ENCODE data around the gene GART. TPM values are rescaled to one million over a fixed set of nuclear protein-coding genes. Genes with fewer than 3 reads are reported as not detected.
A peak's percentile ranks its signal among the peaks of the same experiment; 100 is the strongest.
"Not testable (repeated sequence)": the region's sequence is repeated elsewhere in the genome, so short reads cannot be mapped to it uniquely, and the experiment has no call there.

Gene GART
- total RNA-seq, 2 experiments from 2014 or later: 104 to 198 TPM

DNA sequence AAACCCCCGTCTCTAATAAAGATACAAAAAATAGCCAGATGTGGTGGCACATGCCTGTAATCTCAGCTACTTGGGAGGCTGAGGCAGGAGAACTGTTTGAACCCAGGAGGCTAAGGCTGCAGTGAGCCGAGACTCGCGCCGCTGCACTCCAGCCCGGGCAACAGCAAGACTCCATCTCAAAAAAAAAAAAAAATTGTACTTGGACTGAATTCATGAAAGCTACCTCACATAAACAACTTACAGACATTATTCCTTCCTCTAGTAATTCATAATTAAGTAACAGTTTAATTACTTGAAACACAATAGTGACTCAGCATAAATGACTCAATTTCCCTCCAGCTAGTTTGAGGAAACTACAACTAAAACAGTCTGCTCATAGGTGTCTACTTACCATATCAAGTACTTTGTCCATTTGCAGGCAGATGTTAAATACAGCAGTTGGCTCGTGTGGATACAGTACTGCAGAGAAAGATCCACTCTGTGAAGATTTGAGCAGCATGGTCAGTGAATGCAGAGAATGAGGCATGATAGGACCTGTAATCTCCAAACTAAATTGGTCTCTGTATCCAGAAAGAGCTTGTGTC lies 37.1 kb upstream of the GART start:
- no peak for DNase-seq (ENCODE audit: low spot score)
- no peak for TF ChIP-seq EZH2phosphoT487 (IDR thresholded peaks at IDR 0.05; ENCODE audit: borderline replicate concordance, low read depth, low read length)
- TF ChIP-seq, protein P1, sequence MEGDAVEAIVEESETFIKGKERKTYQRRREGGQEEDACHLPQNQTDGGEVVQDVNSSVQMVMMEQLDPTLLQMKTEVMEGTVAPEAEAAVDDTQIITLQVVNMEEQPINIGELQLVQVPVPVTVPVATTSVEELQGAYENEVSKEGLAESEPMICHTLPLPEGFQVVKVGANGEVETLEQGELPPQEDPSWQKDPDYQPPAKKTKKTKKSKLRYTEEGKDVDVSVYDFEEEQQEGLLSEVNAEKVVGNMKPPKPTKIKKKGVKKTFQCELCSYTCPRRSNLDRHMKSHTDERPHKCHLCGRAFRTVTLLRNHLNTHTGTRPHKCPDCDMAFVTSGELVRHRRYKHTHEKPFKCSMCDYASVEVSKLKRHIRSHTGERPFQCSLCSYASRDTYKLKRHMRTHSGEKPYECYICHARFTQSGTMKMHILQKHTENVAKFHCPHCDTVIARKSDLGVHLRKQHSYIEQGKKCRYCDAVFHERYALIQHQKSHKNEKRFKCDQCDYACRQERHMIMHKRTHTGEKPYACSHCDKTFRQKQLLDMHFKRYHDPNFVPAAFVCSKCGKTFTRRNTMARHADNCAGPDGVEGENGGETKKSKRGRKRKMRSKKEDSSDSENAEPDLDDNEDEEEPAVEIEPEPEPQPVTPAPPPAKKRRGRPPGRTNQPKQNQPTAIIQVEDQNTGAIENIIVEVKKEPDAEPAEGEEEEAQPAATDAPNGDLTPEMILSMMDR (conservative IDR thresholded peaks at IDR 0.05; ENCODE audit: low read length): no peak
- H3K9me2 ChIP-seq (ENCODE audit: insufficient read depth, low read length): no peaks in the 10 kb centered on the region
- H3K9me3 ChIP-seq (ENCODE audit: low read length): no peaks in the 10 kb centered on the region
- ChIA-PET CTCF (ENCODE audit: unreplicated experiment) (no interaction called here), POLR2A (no interaction called here)
- H2AFZ ChIP-seq (ENCODE audit: low read length): no peak overlapping the region
- H3K4me1 ChIP-seq (ENCODE audit: insufficient read depth, low read length, poor library complexity, severe bottlenecking): no peaks in the 10 kb centered on the region
- peak overlapping the region; percentile 27 for H3K27ac ChIP-seq (ENCODE audit: low read depth, low read length, poor library complexity, severe bottlenecking)
- peaks cover 93% of the 10 kb centered on the region for H3K36me3 ChIP-seq (ENCODE audit: insufficient read depth, low read length)
- no TSS peak for BruUV-seq (replicated peaks)
- peaks cover 5% of the 10 kb centered on the region; the same call in 1 of the 2 replicates for H4K20me1 ChIP-seq (ENCODE audit: insufficient read depth, low read length)
- H3K79me2 ChIP-seq (ENCODE audit: insufficient read depth, low read depth, low read length): peaks cover 11% of the 10 kb centered on the region; the same call in 1 of the 2 replicates
- H3K4me3 ChIP-seq (ENCODE audit: low read depth, low read length, poor library complexity, severe bottlenecking): no peak overlapping the region
- no peak overlapping the region for H3K4me2 ChIP-seq (ENCODE audit: low read length)
- intact Hi-C loops (cut with micrococcal nuclease; ENCODE audit: unreplicated experiment): no loop called here

DNA sequence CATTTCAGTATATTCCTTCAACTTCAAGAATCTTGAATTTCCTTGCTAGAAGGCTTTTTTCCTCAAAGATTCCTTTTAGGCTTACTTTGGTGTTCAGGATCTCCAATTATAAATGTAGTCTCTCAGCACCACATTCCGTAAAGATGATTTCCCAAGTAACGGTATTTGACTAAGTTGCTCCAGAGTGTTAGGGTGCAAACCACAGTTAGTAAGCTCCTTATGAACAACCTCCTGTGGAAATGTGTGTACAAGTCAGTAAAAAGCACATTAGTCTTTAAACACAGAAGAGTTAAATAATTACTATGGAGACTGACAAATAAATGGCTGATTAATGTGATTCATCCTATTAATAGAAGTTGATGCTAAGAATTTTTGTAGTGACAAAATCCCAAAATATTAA lies 36.3 kb upstream of the GART start:
- H3K36me3 ChIP-seq (ENCODE audit: insufficient read depth, low read length): peaks cover 96% of the 10 kb centered on the region
- CTCF ChIA-PET (ENCODE audit: unreplicated experiment): no interaction called here
- POLR2A ChIA-PET: no interaction called here

DNA sequence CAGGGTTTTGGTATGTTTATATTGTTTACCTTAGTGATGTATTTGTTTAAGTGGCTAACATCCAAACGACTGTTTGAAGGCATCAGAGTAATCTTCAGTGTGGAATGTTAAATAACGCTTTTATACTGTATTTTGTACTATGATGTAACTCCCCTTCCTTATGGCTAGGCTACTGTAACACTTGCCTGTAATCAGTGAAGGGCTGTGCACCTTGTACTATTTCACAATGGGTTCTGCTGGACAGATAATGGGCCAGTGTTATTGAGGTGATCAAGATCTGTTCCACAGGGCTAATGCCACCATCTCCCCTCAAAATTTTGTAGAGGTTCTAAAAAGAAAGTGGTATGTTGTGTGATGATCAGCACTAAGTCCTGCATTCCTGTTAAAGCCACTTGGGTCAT lies 34.8 kb upstream of the GART start:
- H3K4me2 ChIP-seq (ENCODE audit: low read length); H3K9me3 ChIP-seq (ENCODE audit: low read length); H3K4me1 ChIP-seq (ENCODE audit: insufficient read depth, low read length, poor library complexity, severe bottlenecking); intact Hi-C loops (cut with micrococcal nuclease; ENCODE audit: unreplicated experiment); DNase-seq (ENCODE audit: low spot score); CTCF ChIA-PET (ENCODE audit: unreplicated experiment); H3K4me3 ChIP-seq (ENCODE audit: low read depth, low read length, poor library complexity, severe bottlenecking); H2AFZ ChIP-seq (ENCODE audit: low read length); H3K27ac ChIP-seq (ENCODE audit: low read depth, low read length, poor library complexity, severe bottlenecking); H4K20me1 ChIP-seq (ENCODE audit: insufficient read depth, low read length); H3K9me2 ChIP-seq (ENCODE audit: insufficient read depth, low read length): not testable (repeated sequence)
- H3K79me2 ChIP-seq (ENCODE audit: insufficient read depth, low read depth, low read length): peaks cover 25% of the 10 kb centered on the region; the same call in 1 of the 2 replicates
- H3K36me3 ChIP-seq (ENCODE audit: insufficient read depth, low read length): peaks cover 98% of the 10 kb centered on the region
- TSS peak; percentile 76 for BruUV-seq (replicated peaks)
- POLR2A ChIA-PET: interaction anchor here (0.7 kb wide), 1 partner anchor 1191 kb away, joined by 5 read pairs; no protein-coding TSS in a partner anchor

More for the DNA sequence above, 36.3 kb upstream of the GART start:
- Histone ChIP-seq H3K9me2 (ENCODE audit: insufficient read depth, low read length) (no peaks in the 10 kb centered on the region), H3K79me2 (ENCODE audit: insufficient read depth, low read depth, low read length) (peaks cover 14% of the 10 kb centered on the region; the same call in 1 of the 2 replicates), H4K20me1 (ENCODE audit: insufficient read depth, low read length) (peaks cover 5% of the 10 kb centered on the region; the same call in 1 of the 2 replicates), H3K9me3 (ENCODE audit: low read length) (no peaks in the 10 kb centered on the region), H3K4me3 (ENCODE audit: low read depth, low read length, poor library complexity, severe bottlenecking) (no peak overlapping the region), H3K4me1 (ENCODE audit: insufficient read depth, low read length, poor library complexity, severe bottlenecking) (no peaks in the 10 kb centered on the region), H3K4me2 (ENCODE audit: low read length) (no peak overlapping the region), H2AFZ (ENCODE audit: low read length) (no peak overlapping the region), H3K27ac (ENCODE audit: low read depth, low read length, poor library complexity, severe bottlenecking) (no peak overlapping the region)
- intact Hi-C loops (cut with micrococcal nuclease; ENCODE audit: unreplicated experiment): no loop called here
- no peak for DNase-seq (ENCODE audit: low spot score)
- BruUV-seq (replicated peaks): no TSS peak
- TF ChIP-seq, protein P1 (conservative IDR thresholded peaks at IDR 0.05; ENCODE audit: low read length): no peak
- TF ChIP-seq EZH2phosphoT487 (IDR thresholded peaks at IDR 0.05; ENCODE audit: borderline replicate concordance, low read depth, low read length): no peak

All from OCI-LY7 (cell line).